Activated B cell treated with CpG ODN at 0.5 μM for 24 hours (primary cell): Measurements from ENCODE around the gene EDNRB. TPM values are rescaled to one million over a fixed set of nuclear protein-coding genes. Genes with fewer than 3 reads are reported as not detected.
"Not testable (repeated sequence)": the region's sequence is repeated elsewhere in the genome, so short reads cannot be mapped to it uniquely, and the experiment has no call there.

Experiments used
- ATAC-seq: fragments of 200-7000 bp; cut with Tn5 transposase; one replicate; pipeline ENCODE4 v1.10.0; 2021; ENCODE audit warnings: low read depth, mild to moderate bottlenecking, moderate library complexity
- CTCF ChIA-PET: fragments of 350-600 bp; sonication (Branson Sonifier 250); formaldehyde crosslinking; loops from one replicate; lab custom pipeline; 2021; ENCODE audit warnings: antibody characterized with exemption; lab: Charles Lee
- POLR2A ChIA-PET: fragments of 350-600 bp; sonication (Branson Sonifier 250); formaldehyde crosslinking; loops from one replicate; lab custom pipeline; 2021; ENCODE audit warnings: antibody characterized with exemption; lab: Charles Lee
- DNase-seq: peaks from one replicate; pipeline ENCODE4 v3.0.0; 2022
- H3K27ac Mint-ChIP-seq: one replicate; pipeline ENCODE4 v1.8.0; 2020; ENCODE audit warnings: mixed read lengths
- H3K27me3 Mint-ChIP-seq: one replicate; pipeline ENCODE4 v1.8.0; 2021; ENCODE audit warnings: mixed read lengths
- H3K36me3 Mint-ChIP-seq: one replicate; pipeline ENCODE4 v1.8.0; 2021; ENCODE audit warnings: low read depth, mixed read lengths
- H3K4me1 Mint-ChIP-seq: one replicate; pipeline ENCODE4 v1.8.0; 2021; ENCODE audit warnings: mixed read lengths
- H3K4me3 Mint-ChIP-seq: one replicate; pipeline ENCODE4 v1.8.0; 2020; ENCODE audit warnings: mild to moderate bottlenecking, mixed read lengths
- H3K9me3 Mint-ChIP-seq: one replicate; pipeline ENCODE4 v1.8.0; 2020; ENCODE audit warnings: mixed read lengths
- intact Hi-C: fragments of 100-400 bp; cut with micrococcal nuclease; formaldehyde crosslinking; loops from one replicate; pipeline ENCODE4 v1.15.1; 2024
- total RNA-seq: library from RNA; stranded (reverse); gene quantifications from 2 replicates; pipeline ENCODE4 v1.2.3, GENCODE V29; 2022
- TF ChIP-seq, protein P1 (sequence below): fragments of 200-600 bp; IDR thresholded peaks from one replicate; pipeline ENCODE4 v1.8.0; 2022; ENCODE audit warnings: antibody characterized with exemption, mild to moderate bottlenecking

The EDNRB gene
- total RNA-seq, 1 donor from 2014 or later, result not detected

GRCh38 chr13:77859450-77859849 lies 59.2 kb downstream of the EDNRB start:
- POLR2A ChIA-PET, result no interaction called here
- no peak overlapping the region for H3K4me3 Mint-ChIP-seq
- peaks cover 8% of the 10 kb centered on the region for H3K27me3 Mint-ChIP-seq
- CTCF ChIA-PET, result no interaction called here
- no peaks in the 10 kb centered on the region for H3K9me3 Mint-ChIP-seq
- H3K4me1 Mint-ChIP-seq, result no peaks in the 10 kb centered on the region
- no peak for ATAC-seq
- DNase-seq, result no peak
- no peak overlapping the region for H3K27ac Mint-ChIP-seq
- intact Hi-C loops, result no loop called here
- TF ChIP-seq, protein P1, sequence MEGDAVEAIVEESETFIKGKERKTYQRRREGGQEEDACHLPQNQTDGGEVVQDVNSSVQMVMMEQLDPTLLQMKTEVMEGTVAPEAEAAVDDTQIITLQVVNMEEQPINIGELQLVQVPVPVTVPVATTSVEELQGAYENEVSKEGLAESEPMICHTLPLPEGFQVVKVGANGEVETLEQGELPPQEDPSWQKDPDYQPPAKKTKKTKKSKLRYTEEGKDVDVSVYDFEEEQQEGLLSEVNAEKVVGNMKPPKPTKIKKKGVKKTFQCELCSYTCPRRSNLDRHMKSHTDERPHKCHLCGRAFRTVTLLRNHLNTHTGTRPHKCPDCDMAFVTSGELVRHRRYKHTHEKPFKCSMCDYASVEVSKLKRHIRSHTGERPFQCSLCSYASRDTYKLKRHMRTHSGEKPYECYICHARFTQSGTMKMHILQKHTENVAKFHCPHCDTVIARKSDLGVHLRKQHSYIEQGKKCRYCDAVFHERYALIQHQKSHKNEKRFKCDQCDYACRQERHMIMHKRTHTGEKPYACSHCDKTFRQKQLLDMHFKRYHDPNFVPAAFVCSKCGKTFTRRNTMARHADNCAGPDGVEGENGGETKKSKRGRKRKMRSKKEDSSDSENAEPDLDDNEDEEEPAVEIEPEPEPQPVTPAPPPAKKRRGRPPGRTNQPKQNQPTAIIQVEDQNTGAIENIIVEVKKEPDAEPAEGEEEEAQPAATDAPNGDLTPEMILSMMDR, result no peak
- no peaks in the 10 kb centered on the region for H3K36me3 Mint-ChIP-seq

- no peaks in the 10 kb centered on the region for H3K4me1 Mint-ChIP-seq
- CTCF ChIA-PET, result no interaction called here
- intact Hi-C loops, result no loop called here
- H3K4me3 Mint-ChIP-seq, result no peak overlapping the region
- peaks cover 2% of the 10 kb centered on the region for H3K27me3 Mint-ChIP-seq
- TF ChIP-seq, protein P1, result no peak
- H3K9me3 Mint-ChIP-seq, result no peaks in the 10 kb centered on the region
- no peaks in the 10 kb centered on the region for H3K36me3 Mint-ChIP-seq
- no peak for DNase-seq
- POLR2A ChIA-PET, result no interaction called here
- ATAC-seq, result no peak
- H3K27ac Mint-ChIP-seq, result no peak overlapping the region
Observed at GRCh38 chr13:77857531-77858209, 61.0 kb downstream of the EDNRB start.

- Mint-ChIP-seq H3K4me3 (no peak overlapping the region), H3K36me3 (no peaks in the 10 kb centered on the region), H3K9me3 (no peaks in the 10 kb centered on the region), H3K27ac (no peak overlapping the region), H3K4me1 (no peaks in the 10 kb centered on the region), H3K27me3 (peaks cover 2% of the 10 kb centered on the region)
- intact Hi-C loops, result no loop called here
- no peak for DNase-seq
- TF ChIP-seq, protein P1, result no peak
- ChIA-PET POLR2A (no interaction called here), CTCF (no interaction called here)
- no peak for ATAC-seq
Observed at GRCh38 chr13:77853703-77854102, 64.9 kb downstream of the EDNRB start.

- H3K4me3 Mint-ChIP-seq, H3K9me3 Mint-ChIP-seq, H3K36me3 Mint-ChIP-seq, DNase-seq, H3K27me3 Mint-ChIP-seq, POLR2A ChIA-PET, CTCF ChIA-PET, H3K27ac Mint-ChIP-seq, intact Hi-C loops, ATAC-seq, H3K4me1 Mint-ChIP-seq: not testable (repeated sequence)
Observed at GRCh38 chr13:77848050-77848449, 70.6 kb downstream of the EDNRB start.

DNA sequence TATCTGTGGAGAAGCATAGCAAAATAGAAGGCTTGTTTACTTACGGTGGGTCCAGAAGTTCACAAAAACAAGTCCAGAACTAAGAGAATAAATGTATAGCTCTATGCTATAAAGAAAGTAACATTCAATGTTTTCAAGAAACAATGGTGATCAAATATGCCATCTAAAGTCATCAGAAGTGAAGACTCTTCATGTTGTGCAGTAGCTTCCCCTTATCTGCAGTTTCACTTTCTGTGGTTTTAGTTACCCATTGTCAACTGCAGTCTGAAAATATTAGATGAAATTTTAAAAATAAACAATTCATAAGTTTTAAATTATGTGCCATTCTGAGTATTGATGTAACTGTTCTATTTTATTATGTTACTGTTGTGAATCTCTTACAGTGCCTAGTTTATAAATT lies 72.5 kb downstream of the EDNRB start:
- intact Hi-C loops, result no loop called here
- no peaks in the 10 kb centered on the region for H3K4me1 Mint-ChIP-seq
- H3K36me3 Mint-ChIP-seq, result no peaks in the 10 kb centered on the region
- peaks cover 5% of the 10 kb centered on the region for H3K9me3 Mint-ChIP-seq
- DNase-seq, result no peak
- H3K27me3 Mint-ChIP-seq, result no peaks in the 10 kb centered on the region
- no peak overlapping the region for H3K4me3 Mint-ChIP-seq
- CTCF ChIA-PET, result no interaction called here
- POLR2A ChIA-PET, result no interaction called here
- no peak overlapping the region for H3K27ac Mint-ChIP-seq
- ATAC-seq, result no peak
- TF ChIP-seq, protein P1, result no peak

Other genes with a start within 250 kb of the EDNRB start
- gene SLAIN1, start 221.1 kb downstream of the EDNRB start, total RNA-seq, result 15.3 and 16.2 TPM in 2 replicates